Measurements from ENCODE around the gene PEMT. TPM values are rescaled to one million over a fixed set of nuclear protein-coding genes. Genes with fewer than 3 reads are reported as not detected.

PEMT gene
- total RNA-seq, 1 donor from 2014 or later = 31.1 TPM

GRCh38 chr17:17612085-17613022, 20.8 kb upstream of the PEMT start:
- DNase-seq (ENCODE audit: low spot score) = no peak
- no peaks in the 10 kb centered on the region for H3K36me3 Mint-ChIP-seq (ENCODE audit: low read depth)
- TF ChIP-seq CTCF (IDR thresholded peaks at IDR 0.05) = no peak
- peaks cover 4% of the 10 kb centered on the region for H3K4me1 Mint-ChIP-seq (ENCODE audit: low read depth)
- peaks cover 2% of the 10 kb centered on the region for H3K9me3 Mint-ChIP-seq (ENCODE audit: low read depth)
- H3K27me3 Mint-ChIP-seq (ENCODE audit: low read depth) = no peaks in the 10 kb centered on the region
- H3K4me3 Mint-ChIP-seq (ENCODE audit: unreplicated experiment) = no peak overlapping the region
- H3K27ac Mint-ChIP-seq (ENCODE audit: unreplicated experiment) = peak overlapping the region; percentile 27

- no peak overlapping the region for H3K4me3 Mint-ChIP-seq (ENCODE audit: unreplicated experiment)
- peaks cover 2% of the 10 kb centered on the region for H3K9me3 Mint-ChIP-seq (ENCODE audit: low read depth)
- no peaks in the 10 kb centered on the region for H3K36me3 Mint-ChIP-seq (ENCODE audit: low read depth)
- no peak for TF ChIP-seq CTCF (IDR thresholded peaks at IDR 0.05)
- no peak for DNase-seq (ENCODE audit: low spot score)
- no peaks in the 10 kb centered on the region for H3K27me3 Mint-ChIP-seq (ENCODE audit: low read depth)
- H3K27ac Mint-ChIP-seq (ENCODE audit: unreplicated experiment) = no peak overlapping the region
- peaks cover 16% of the 10 kb centered on the region for H3K4me1 Mint-ChIP-seq (ENCODE audit: low read depth)
These were observed 17.6 kb upstream of the PEMT start for GRCh38 chr17:17609121-17609520.

- Mint-ChIP-seq H3K4me1 (ENCODE audit: low read depth) (peaks cover 12% of the 10 kb centered on the region), H3K9me3 (ENCODE audit: low read depth) (no peaks in the 10 kb centered on the region), H3K27ac (ENCODE audit: unreplicated experiment) (no peak overlapping the region), H3K36me3 (ENCODE audit: low read depth) (no peaks in the 10 kb centered on the region), H3K4me3 (ENCODE audit: unreplicated experiment) (no peak overlapping the region), H3K27me3 (ENCODE audit: low read depth) (no peaks in the 10 kb centered on the region)
- TF ChIP-seq CTCF (IDR thresholded peaks at IDR 0.05) = no peak
- no peak for DNase-seq (ENCODE audit: low spot score)
These were observed 15.0 kb upstream of the PEMT start for GRCh38 chr17:17606416-17607000.

- no peaks in the 10 kb centered on the region for H3K9me3 Mint-ChIP-seq (ENCODE audit: low read depth)
These were observed 14.2 kb upstream of the PEMT start for GRCh38 chr17:17605729-17606088.

More at GRCh38 chr17:17605729-17606088, 14.2 kb upstream of the PEMT start:
- DNase-seq (ENCODE audit: low spot score) = no peak
- Mint-ChIP-seq H3K4me1 (ENCODE audit: low read depth) (peaks cover 12% of the 10 kb centered on the region), H3K36me3 (ENCODE audit: low read depth) (no peaks in the 10 kb centered on the region), H3K27me3 (ENCODE audit: low read depth) (no peaks in the 10 kb centered on the region), H3K27ac (ENCODE audit: unreplicated experiment) (no peak overlapping the region), H3K4me3 (ENCODE audit: unreplicated experiment) (no peak overlapping the region)
- TF ChIP-seq CTCF (IDR thresholded peaks at IDR 0.05) = no peak

Measured in chondrocyte (in vitro differentiated cells).